HG03439 (cell line): ENCODE data around the gene TPX2.

Experiments
- ATAC-seq: cut with Tn5 transposase; IDR thresholded peaks from one replicate; pipeline ENCODE4 v1.9.1; 2021; ENCODE audit warnings: mild to moderate bottlenecking, moderate library complexity; ENCODE audit not compliant: unreplicated experiment

TPX2 gene

GRCh38 chr20:31848088-31848999 is 109.3 kb downstream of the TPX2 start:
- no peak for ATAC-seq

GRCh38 chr20:31849306-31849930 is 110.3 kb downstream of the TPX2 start:
- no peak for ATAC-seq
